Gastrocnemius medialis (tissue), 4 donors: ENCODE data around the gene PLSCR1. TPM values are rescaled to one million over a fixed set of nuclear protein-coding genes. Genes with fewer than 3 reads are reported as not detected.

ENCODE experiments used
- ATAC-seq, 2 donors: fragments of 150-250 bp; one replicate each; pipeline ENCODE4 v1.9.1; 2016
- DNase-seq, 2 donors: peaks; one replicate each; pipeline ENCODE4 v3.0.0-alpha.2; 2019
- H3K27ac ChIP-seq, 4 donors: fragments of 200-600 bp; sonication (generic); 1 replicate in 1 of 4; 2 replicates in 3 of 4; pipeline ENCODE4 v1.5.1; 2016 to 2018; ENCODE audit warnings: mild to moderate bottlenecking in 2 of 4, moderate library complexity in 1 of 4
- H3K27me3 ChIP-seq, 3 donors: fragments of 200-600 bp; sonication (generic) in 2 of 3; 1 replicate in 1 of 3; 2 replicates in 2 of 3; pipeline versions ENCODE4 v1.5.1 to v1.6.0; 2016 to 2019; ENCODE audit warnings: mild to moderate bottlenecking in 1 of 3, moderate library complexity in 1 of 3
- H3K36me3 ChIP-seq, 2 donors: fragments of 200-600 bp; sonication (generic) in 1 of 2; one replicate each; pipeline ENCODE4 v1.5.1; 2017 to 2018
- H3K4me1 ChIP-seq, 2 donors: fragments of 200-600 bp; sonication (generic) in 1 of 2; one replicate each; pipeline ENCODE4 v1.5.1; 2016 to 2017; ENCODE audit warnings: mild to moderate bottlenecking in 2 of 2
- H3K4me3 ChIP-seq, 4 donors: fragments of 200-600 bp; sonication (generic) in 3 of 4; 1 replicate in 1 of 4; 2 replicates in 3 of 4; pipeline ENCODE4 v1.5.1; 2016 to 2019; ENCODE audit warnings: mild to moderate bottlenecking in 2 of 4
- H3K9me3 ChIP-seq, 3 donors: fragments of 200-600 bp; sonication (generic) in 2 of 3; 1 replicate in 1 of 3; 2 replicates in 2 of 3; pipeline ENCODE4 v1.5.1; 2016 to 2019
- CTCF ChIP-seq, 5 experiments: fragments of 450-650 bp in 3 of 5; fragments of 200-600 bp in 2 of 5; sonication (generic) in 2 of 5; IDR thresholded peaks in 4 of 5; conservative IDR thresholded peaks in 1 of 5; 1 replicate in 4 of 5; 2 replicates in 1 of 5; pipeline ENCODE4 v1.5.1; 2016 to 2019; ENCODE audit warnings: antibody characterized with exemption in 5 of 5, mild to moderate bottlenecking in 3 of 5, moderate library complexity in 3 of 5
- POLR2A ChIP-seq, 2 donors: fragments of 450-650 bp; IDR thresholded peaks; one replicate each; pipeline ENCODE4 v1.6.1; 2017; ENCODE audit warnings: antibody characterized with exemption in 2 of 2, mild to moderate bottlenecking in 2 of 2, moderate library complexity in 2 of 2
- in situ Hi-C, 4 donors: fragments of 200-750 bp; cut with MboI; loops; one replicate each; pipeline versions ENCODE4 v1.15.0 to v1.8.0; 2017; ENCODE audit warnings: low sequenced_read_pairs in 4 of 4
- intact Hi-C: fragments of 100-400 bp; cut with DNase I; formaldehyde crosslinking; loops from one replicate; pipeline ENCODE4 v1.15.1; 2023; ENCODE audit warnings: low total_unique reads
- total RNA-seq, 4 donors: library from RNA; depleted of rRNA; stranded (reverse); fragments of >200 nt; gene quantifications; one replicate each; pipeline versions ENCODE4 v1.1.0 to v1.2.3, GENCODE V29; 2016

Gene PLSCR1
- total RNA-seq, 4 donors from 2014 or later, result 12.0 to 28.5 (median 18.2) TPM

DNA sequence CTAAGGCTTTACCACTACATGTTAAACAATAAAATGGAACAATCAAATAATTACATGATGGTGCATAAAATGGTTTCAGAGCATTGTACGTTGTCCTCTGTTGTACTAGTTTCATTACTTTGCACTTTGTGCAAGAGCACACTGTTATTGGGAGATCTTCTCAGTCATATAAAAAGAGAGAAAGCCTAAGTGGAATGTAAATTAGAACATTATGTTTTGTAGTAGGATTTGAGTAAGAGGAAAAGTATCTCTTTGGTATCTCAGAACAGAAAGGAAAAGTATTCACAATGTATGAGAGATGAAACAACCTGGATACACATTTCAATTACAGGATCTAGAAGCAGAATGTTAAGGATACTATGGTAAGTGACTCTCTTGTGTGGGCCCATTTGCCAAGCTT is 48.2 kb downstream of the PLSCR1 start:
- in situ Hi-C loops (no loop called here), intact Hi-C loops (no loop called here)
- TF ChIP-seq CTCF (IDR thresholded peaks at IDR 0.05 in 4 of 5, conservative IDR thresholded peaks at IDR 0.05 in 1 of 5), result no peak
- Histone ChIP-seq H3K9me3 (no peaks in the 10 kb centered on the region), H3K27me3 (no peaks in the 10 kb centered on the region), H3K36me3 (no peaks in the 10 kb centered on the region), H3K27ac (no peak overlapping the region), H3K4me1 (no peaks in the 10 kb centered on the region), H3K4me3 (no peak overlapping the region)
- DNase-seq (no peak), ATAC-seq (no peak)

DNA sequence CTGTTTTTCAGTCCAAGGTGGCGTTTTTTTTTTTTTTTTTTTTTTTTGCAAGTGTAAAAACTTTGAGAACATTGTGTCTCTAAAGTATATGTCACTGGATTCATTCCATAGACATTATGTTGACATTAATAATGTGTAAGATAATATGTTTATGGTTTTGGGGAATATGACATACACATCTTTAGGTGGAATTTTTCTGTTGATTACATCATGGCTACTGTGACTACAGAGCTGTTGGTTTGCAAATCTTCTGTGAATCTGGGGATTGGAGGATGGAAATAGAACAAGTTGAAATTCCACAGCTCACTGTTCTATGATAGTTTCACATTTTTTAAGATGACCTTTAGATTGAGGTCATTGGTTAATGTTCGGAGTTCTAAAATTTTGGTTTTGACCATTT is 50.6 kb downstream of the PLSCR1 start:
- in situ Hi-C loops (no loop called here), intact Hi-C loops (no loop called here)
- ATAC-seq, result no peak
- no peaks in the 10 kb centered on the region for H3K27me3 ChIP-seq
- no peak overlapping the region for H3K27ac ChIP-seq
- H3K36me3 ChIP-seq, result no peaks in the 10 kb centered on the region
- H3K9me3 ChIP-seq, result no peaks in the 10 kb centered on the region
- no peaks in the 10 kb centered on the region for H3K4me1 ChIP-seq
- no peak for TF ChIP-seq POLR2A (IDR thresholded peaks at IDR 0.05)
- no peak overlapping the region for H3K4me3 ChIP-seq
- no peak for DNase-seq

GRCh38 chr3:146493221-146493620 is 51.2 kb downstream of the PLSCR1 start:
- no peak for DNase-seq
- Histone ChIP-seq H3K27me3 (no peaks in the 10 kb centered on the region), H3K4me1 (no peaks in the 10 kb centered on the region), H3K36me3 (no peaks in the 10 kb centered on the region), H3K9me3 (no peaks in the 10 kb centered on the region), H3K4me3 (no peak overlapping the region), H3K27ac (no peak overlapping the region)
- in situ Hi-C loops (no loop called here), intact Hi-C loops (no loop called here)
- no peak for TF ChIP-seq POLR2A (IDR thresholded peaks at IDR 0.05)
- TF ChIP-seq CTCF (IDR thresholded peaks at IDR 0.05 in 4 of 5, conservative IDR thresholded peaks at IDR 0.05 in 1 of 5), result no peak
- ATAC-seq, result no peak

DNA sequence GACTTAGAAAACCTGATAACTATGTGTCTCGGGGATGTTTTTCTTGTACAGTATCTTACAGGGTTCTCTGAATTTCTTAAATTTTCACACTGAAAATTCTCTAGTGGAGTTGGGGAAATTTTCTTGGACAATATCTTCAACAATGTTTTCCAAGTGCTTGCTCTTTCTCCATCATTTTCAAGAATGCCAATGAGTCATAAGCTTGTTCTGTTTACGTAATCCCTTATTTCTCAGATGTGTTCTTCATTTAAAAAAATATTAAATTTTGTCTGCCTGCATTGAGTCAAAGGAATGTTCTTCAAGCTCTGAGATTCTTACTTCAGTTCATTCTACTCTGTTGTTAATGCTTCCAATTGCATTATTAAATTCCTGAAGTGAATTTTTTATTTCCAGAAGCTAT is 53.1 kb downstream of the PLSCR1 start:
- ATAC-seq (peak in 1 of 2 donors; percentile 53), DNase-seq (no peak)
- no peak for TF ChIP-seq POLR2A (IDR thresholded peaks at IDR 0.05)
- TF ChIP-seq CTCF (IDR thresholded peaks at IDR 0.05 in 4 of 5, conservative IDR thresholded peaks at IDR 0.05 in 1 of 5), result no peak
- in situ Hi-C loops (no loop called here), intact Hi-C loops (no loop called here)
- Histone ChIP-seq H3K4me1 (no peaks in the 10 kb centered on the region), H3K27ac (no peak overlapping the region), H3K36me3 (no peaks in the 10 kb centered on the region), H3K9me3 (no peaks in the 10 kb centered on the region), H3K4me3 (no peak overlapping the region), H3K27me3 (no peaks in the 10 kb centered on the region)

DNA sequence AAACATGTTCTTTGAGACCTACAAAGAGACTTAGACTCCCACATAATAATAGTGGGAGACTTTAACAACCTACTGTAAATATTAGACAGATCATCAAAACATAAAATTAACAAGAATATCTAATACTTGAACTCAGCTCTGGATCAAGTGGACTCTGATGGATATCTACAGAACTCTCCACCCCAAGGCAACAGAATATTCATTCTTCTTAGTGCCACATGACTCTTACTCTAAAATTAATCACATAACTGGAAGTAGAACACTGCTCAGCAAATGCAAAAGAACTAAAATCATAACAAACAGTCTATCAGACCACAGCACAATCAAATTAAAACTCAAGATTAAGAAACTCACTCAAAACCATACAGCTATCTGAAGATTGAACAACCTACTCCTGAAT is 59.1 kb downstream of the PLSCR1 start:
- H3K27ac ChIP-seq, result no peak overlapping the region
- in situ Hi-C loops (no loop called here), intact Hi-C loops (no loop called here)
- H3K4me3 ChIP-seq, result no peak overlapping the region
- H3K36me3 ChIP-seq, result no peaks in the 10 kb centered on the region
- no peaks in the 10 kb centered on the region for H3K9me3 ChIP-seq
- ATAC-seq, result no peak
- no peak for TF ChIP-seq POLR2A (IDR thresholded peaks at IDR 0.05)
- TF ChIP-seq CTCF (IDR thresholded peaks at IDR 0.05 in 4 of 5, conservative IDR thresholded peaks at IDR 0.05 in 1 of 5), result no peak
- H3K27me3 ChIP-seq, result no peaks in the 10 kb centered on the region
- DNase-seq, result no peak
- no peaks in the 10 kb centered on the region for H3K4me1 ChIP-seq
